GM21825 (cell line): ENCODE data around the gene SLC34A3.
"Not testable (repeated sequence)": the region's sequence is repeated elsewhere in the genome, so short reads cannot be mapped to it uniquely, and the experiment has no call there.

Experiments used
- ATAC-seq: cut with Tn5 transposase; IDR thresholded peaks from one replicate; pipeline ENCODE4 v1.9.1; 2021; ENCODE audit warnings: mild to moderate bottlenecking, moderate library complexity; ENCODE audit not compliant: unreplicated experiment

Gene SLC34A3

GRCh38 chr9:137228968-137229896 lies 1.5 kb upstream of the SLC34A3 start:
- no peak for ATAC-seq

GRCh38 chr9:137229903-137230704 lies 597 bp upstream of the SLC34A3 start:
- ATAC-seq, result no peak

GRCh38 chr9:137231372-137232039 lies 805 bp downstream of the SLC34A3 start:
- ATAC-seq, result no peak

GRCh38 chr9:137232101-137232500 lies 1.4 kb downstream of the SLC34A3 start:
- ATAC-seq, result no peak

GRCh38 chr9:137232510-137232909 lies 1.8 kb downstream of the SLC34A3 start:
- no peak for ATAC-seq

GRCh38 chr9:137233143-137233980 lies 2.7 kb downstream of the SLC34A3 start:
- ATAC-seq, result no peak

GRCh38 chr9:137234055-137234697 lies 3.5 kb downstream of the SLC34A3 start:
- no peak for ATAC-seq

- ATAC-seq, result no peak
Observed at GRCh38 chr9:137234758-137235423, 4.2 kb downstream of the SLC34A3 start.

GRCh38 chr9:137235424-137236237 lies 4.9 kb downstream of the SLC34A3 start:
- no peak for ATAC-seq

GRCh38 chr9:137236238-137236935 lies 5.7 kb downstream of the SLC34A3 start:
- ATAC-seq, result no peak

GRCh38 chr9:137236936-137237421 lies 6.3 kb downstream of the SLC34A3 start:
- ATAC-seq, result no peak

- ATAC-seq, result no peak
Observed at GRCh38 chr9:137237759-137238726, 7.3 kb downstream of the SLC34A3 start.

GRCh38 chr9:137239541-137240200 lies 9.0 kb downstream of the SLC34A3 start:
- ATAC-seq, result not testable (repeated sequence)

- ATAC-seq, result peak; percentile 19
Observed at GRCh38 chr9:137240318-137240840, 9.7 kb downstream of the SLC34A3 start.

- peak; percentile 63 for ATAC-seq
Observed at GRCh38 chr9:137240841-137241489, 10.3 kb downstream of the SLC34A3 start, which contains the start of gene TUBB4B. TUBB4B (plus strand) TSS chr9:137241287; CDS start chr9:137241361, 74 bp downstream.
